GM21528 (cell line): ENCODE data around the gene UTF1.

Experiments
- ATAC-seq: cut with Tn5 transposase; IDR thresholded peaks from one replicate; pipeline ENCODE4 v1.9.1; 2021; ENCODE audit warnings: mild to moderate bottlenecking, moderate library complexity; ENCODE audit not compliant: unreplicated experiment, low FRiP score

Gene UTF1

GRCh38 chr10:133242611-133243356 lies 12.8 kb downstream of the UTF1 start:
- no peak for ATAC-seq

GRCh38 chr10:133243593-133243992 lies 13.6 kb downstream of the UTF1 start:
- ATAC-seq = no peak

GRCh38 chr10:133245439-133246235 lies 15.6 kb downstream of the UTF1 start:
- ATAC-seq = no peak

GRCh38 chr10:133246236-133246626 lies 16.2 kb downstream of the UTF1 start:
- ATAC-seq = no peak

- ATAC-seq = no peak
Measured at GRCh38 chr10:133247681-133248333, 17.8 kb downstream of the UTF1 start.

GRCh38 chr10:133248334-133248715 lies 18.3 kb downstream of the UTF1 start:
- no peak for ATAC-seq

- no peak for ATAC-seq
Measured at GRCh38 chr10:133249094-133249780, 19.2 kb downstream of the UTF1 start.

GRCh38 chr10:133249975-133250754 lies 20.1 kb downstream of the UTF1 start:
- no peak for ATAC-seq

- ATAC-seq = no peak
Measured at GRCh38 chr10:133251388-133252222, 21.6 kb downstream of the UTF1 start.

- no peak for ATAC-seq
Measured at GRCh38 chr10:133252223-133252552, 22.2 kb downstream of the UTF1 start.

GRCh38 chr10:133253361-133253955 lies 23.4 kb downstream of the UTF1 start:
- ATAC-seq = no peak

- ATAC-seq = no peak
Measured at GRCh38 chr10:133254421-133255120, 24.6 kb downstream of the UTF1 start.

- no peak for ATAC-seq
Measured at GRCh38 chr10:133255323-133255722, 25.3 kb downstream of the UTF1 start.

GRCh38 chr10:133257489-133258065 lies 27.6 kb downstream of the UTF1 start:
- no peak for ATAC-seq

GRCh38 chr10:133258066-133258817 lies 28.2 kb downstream of the UTF1 start:
- ATAC-seq = no peak

GRCh38 chr10:133258818-133259601 lies 29.0 kb downstream of the UTF1 start:
- ATAC-seq = no peak

GRCh38 chr10:133259602-133259989 lies 29.6 kb downstream of the UTF1 start:
- ATAC-seq = no peak
